Suprapubic skin (tissue), 4 donors: ENCODE measurements around the gene HIVEP3. TPM values are rescaled to one million over a fixed set of nuclear protein-coding genes. Genes with fewer than 3 reads are reported as not detected.

Experiments used
- DNase-seq, 2 donors: peaks; one replicate each; pipeline ENCODE4 v3.0.0-alpha.2; 2019; ENCODE audit warnings: low spot score in 2 of 2
- H3K27ac ChIP-seq: fragments of 200-600 bp; sonication (generic); one replicate; pipeline ENCODE4 v1.5.1; 2019
- H3K27me3 ChIP-seq: fragments of 200-600 bp; sonication (generic); one replicate; pipeline ENCODE4 v1.5.1; 2019
- H3K36me3 ChIP-seq: fragments of 200-600 bp; sonication (generic); one replicate; pipeline ENCODE4 v1.5.1; 2019
- H3K4me1 ChIP-seq: fragments of 200-600 bp; sonication (generic); one replicate; pipeline ENCODE4 v1.5.1; 2019
- H3K4me3 ChIP-seq: fragments of 200-600 bp; sonication (generic); one replicate; pipeline ENCODE4 v1.5.1; 2019; ENCODE audit warnings: mild to moderate bottlenecking
- H3K9me3 ChIP-seq: fragments of 200-600 bp; sonication (generic); one replicate; pipeline ENCODE4 v1.5.1; 2019
- CTCF ChIP-seq, 2 donors: fragments of 200-600 bp in 1 of 2; fragments of 450-650 bp in 1 of 2; sonication (generic) in 1 of 2; IDR thresholded peaks; one replicate each; pipeline ENCODE4 v1.5.1; 2016 to 2019; ENCODE audit warnings: antibody characterized with exemption in 2 of 2, mild to moderate bottlenecking in 1 of 2, moderate library complexity in 1 of 2
- EP300 ChIP-seq: sonication (generic); formaldehyde crosslinking; IDR thresholded peaks from one replicate; pipeline ENCODE4 v1.6.1; 2017; ENCODE audit warnings: antibody characterized with exemption
- POLR2A ChIP-seq, 2 donors: fragments of 450-650 bp; IDR thresholded peaks; one replicate each; pipeline ENCODE4 v1.6.1; 2017; ENCODE audit warnings: antibody characterized with exemption in 2 of 2, mild to moderate bottlenecking in 2 of 2, moderate library complexity in 2 of 2
- POLR2AphosphoS5 ChIP-seq, 3 donors: sonication (generic); formaldehyde crosslinking; IDR thresholded peaks; one replicate each; pipeline ENCODE4 v1.6.1; 2017; ENCODE audit warnings: antibody characterized with exemption in 3 of 3
- WGBS: methylation state at CpG from one replicate; pipeline ENCODE4 v1.1.5; 2018; 5-methylcytosine and 5-hydroxymethylcytosine counted together
- total RNA-seq, 4 donors: library from RNA; depleted of rRNA; stranded (reverse); fragments of >200 nt; gene quantifications; one replicate each; pipeline ENCODE4 v1.1.0, GENCODE V29; 2016

HIVEP3 gene
- total RNA-seq, 4 donors from 2014 or later: 11.3 to 23.9 (median 18.3) TPM

DNA sequence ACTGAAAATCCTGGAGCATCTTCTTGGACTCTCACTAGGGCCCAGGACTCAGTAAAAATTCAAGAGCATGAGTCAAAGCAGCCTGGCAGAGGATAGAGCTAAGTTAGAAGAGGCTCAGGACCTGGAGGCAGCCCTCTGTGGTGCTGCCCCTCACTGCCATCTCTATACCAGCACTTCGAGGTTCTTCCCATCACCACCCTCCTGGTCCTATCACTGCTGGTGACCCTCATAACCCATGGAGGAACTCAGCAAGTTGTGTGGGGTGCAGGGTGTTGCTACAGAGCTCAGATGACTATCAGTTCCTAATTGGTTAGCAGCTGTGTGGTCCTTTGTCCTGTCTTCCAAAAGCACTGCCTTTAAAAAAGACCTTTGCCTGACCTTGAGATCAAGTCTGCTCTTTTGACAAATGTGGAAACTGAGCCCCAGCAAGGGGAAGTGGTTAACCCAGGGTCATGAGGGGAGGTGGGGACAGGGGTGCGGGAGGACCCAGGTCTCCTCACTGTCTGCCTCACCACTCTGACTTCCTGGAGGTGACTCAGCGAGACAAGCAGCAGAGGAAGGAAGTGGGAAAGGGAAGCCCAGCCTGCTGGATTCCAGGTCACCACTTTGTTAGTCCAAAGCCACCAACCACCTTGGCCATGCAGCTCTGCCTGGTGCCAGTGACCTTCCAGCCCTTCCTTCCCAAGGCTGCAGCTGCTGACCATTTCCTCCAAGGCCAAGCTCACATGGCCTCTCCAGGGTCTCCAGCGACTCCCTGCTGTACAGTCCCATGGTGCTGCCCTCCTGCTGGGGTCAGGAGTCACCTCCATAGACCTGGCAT, 234.8 kb downstream of the HIVEP3 start:
- DNase-seq: no peak
- no peaks in the 10 kb centered on the region for H3K9me3 ChIP-seq

GRCh38 chr1:41682845-41683625, 235.7 kb downstream of the HIVEP3 start:
- no peak for TF ChIP-seq POLR2A (IDR thresholded peaks at IDR 0.05)
- no peak for TF ChIP-seq EP300
- TF ChIP-seq CTCF (IDR thresholded peaks at IDR 0.05): no peak
- TF ChIP-seq POLR2AphosphoS5 (IDR thresholded peaks at IDR 0.05): no peak
- H3K27ac ChIP-seq: no peak overlapping the region
- no peak overlapping the region for H3K4me3 ChIP-seq
- H3K9me3 ChIP-seq: no peaks in the 10 kb centered on the region
- no peaks in the 10 kb centered on the region for H3K36me3 ChIP-seq
- H3K4me1 ChIP-seq: peaks cover 42% of the 10 kb centered on the region
- no peak for DNase-seq
- no peaks in the 10 kb centered on the region for H3K27me3 ChIP-seq
- WGBS: 90% methylated on average over 6 of the region's 6 CpGs

More for the DNA sequence above, 234.8 kb downstream of the HIVEP3 start:
- Histone ChIP-seq H3K27ac (no peak overlapping the region), H3K36me3 (no peaks in the 10 kb centered on the region), H3K4me3 (no peak overlapping the region), H3K4me1 (peaks cover 33% of the 10 kb centered on the region), H3K27me3 (no peaks in the 10 kb centered on the region)
- no peak for TF ChIP-seq EP300
- TF ChIP-seq POLR2A (IDR thresholded peaks at IDR 0.05): no peak
- no peak for TF ChIP-seq POLR2AphosphoS5 (IDR thresholded peaks at IDR 0.05)
- TF ChIP-seq CTCF (IDR thresholded peaks at IDR 0.05): no peak
- 67% methylated on average over 4 of the region's 4 CpGs for WGBS

GRCh38 chr1:41682149-41682548, 236.6 kb downstream of the HIVEP3 start:
- no peaks in the 10 kb centered on the region for H3K36me3 ChIP-seq
- no peak for DNase-seq
- H3K27me3 ChIP-seq: no peaks in the 10 kb centered on the region
- 93% methylated on average over 5 of the region's 5 CpGs for WGBS
- no peak for TF ChIP-seq CTCF (IDR thresholded peaks at IDR 0.05)
- TF ChIP-seq POLR2A (IDR thresholded peaks at IDR 0.05): no peak
- no peak for TF ChIP-seq EP300
- no peak for TF ChIP-seq POLR2AphosphoS5 (IDR thresholded peaks at IDR 0.05)
- H3K4me1 ChIP-seq: peaks cover 45% of the 10 kb centered on the region
- H3K4me3 ChIP-seq: no peak overlapping the region
- H3K27ac ChIP-seq: no peak overlapping the region
- no peaks in the 10 kb centered on the region for H3K9me3 ChIP-seq

GRCh38 chr1:41681331-41682098, 237.2 kb downstream of the HIVEP3 start:
- 54% methylated on average over 11 of the region's 11 CpGs for WGBS
- H3K4me1 ChIP-seq: peaks cover 45% of the 10 kb centered on the region
- no peaks in the 10 kb centered on the region for H3K9me3 ChIP-seq
- H3K27ac ChIP-seq: no peak overlapping the region
- no peaks in the 10 kb centered on the region for H3K27me3 ChIP-seq
- no peak for DNase-seq
- TF ChIP-seq CTCF (IDR thresholded peaks at IDR 0.05) (no peak), POLR2AphosphoS5 (IDR thresholded peaks at IDR 0.05) (no peak), POLR2A (IDR thresholded peaks at IDR 0.05) (no peak), EP300 (no peak)
- H3K36me3 ChIP-seq: no peaks in the 10 kb centered on the region
- no peak overlapping the region for H3K4me3 ChIP-seq
